ENCODE data around the gene DDAH2. TPM values are rescaled to one million over a fixed set of nuclear protein-coding genes. Genes with fewer than 3 reads are reported as not detected.
A peak's percentile ranks its signal among the peaks of the same experiment; 100 is the strongest.

The DDAH2 gene
- total RNA-seq, 6 donors from 2014 or later: 46.6 to 157 (median 83.7) TPM

DNA sequence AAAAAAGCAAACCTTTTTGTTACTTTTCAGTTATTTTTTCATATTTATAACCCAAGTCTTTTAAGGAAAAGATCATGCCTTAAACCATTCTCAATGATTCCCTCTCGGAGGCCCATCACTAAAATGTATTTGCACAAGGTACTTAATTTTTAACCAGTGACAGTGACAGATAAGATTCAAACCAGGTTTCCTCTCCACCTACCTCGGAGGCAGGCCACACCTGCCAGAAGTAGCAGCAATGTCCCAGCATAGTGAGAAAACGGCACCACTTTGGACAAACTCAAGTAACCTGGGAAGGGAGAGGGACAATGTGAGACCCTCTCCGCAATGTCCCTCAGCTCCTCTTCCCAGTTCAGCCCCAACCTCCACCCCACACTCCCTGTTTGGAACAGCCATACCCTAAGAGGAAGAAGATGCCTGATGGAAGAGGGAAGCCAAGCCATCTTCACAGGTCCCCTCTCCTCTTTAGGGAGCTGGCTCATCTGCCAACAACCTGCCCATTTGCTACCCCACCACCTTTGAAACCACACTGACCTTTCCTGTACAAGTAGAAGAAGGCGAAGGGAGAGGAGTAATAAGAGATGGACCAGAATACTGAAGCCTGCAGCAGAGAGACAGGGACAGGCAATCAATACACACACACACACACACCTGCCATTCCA, 28.2 kb downstream of the DDAH2 start:
- ATAC-seq (ENCODE audit: low FRiP score in 2 of 2): no peak
- TF ChIP-seq POLR2AphosphoS5 (IDR thresholded peaks at IDR 0.05) (no peak), EP300 (IDR thresholded peaks at IDR 0.05) (no peak), POLR2A (IDR thresholded peaks at IDR 0.05) (no peak)
- Histone ChIP-seq H3K36me3 (peaks cover 0 to 43% (median 20%) of the 10 kb centered on the region in 4 donors), H3K4me3 (peak overlapping the region in 1 of 4 donors; percentile 64), H3K9me3 (no peaks in the 10 kb centered on the region), H3K4me1 (peaks cover 21 to 35% (median 23%) of the 10 kb centered on the region in 4 donors), H3K27me3 (no peaks in the 10 kb centered on the region), H3K27ac (peak overlapping the region in 1 of 4 donors; percentile 99)
- WGBS, 2 donors: 76 to 85% methylated on average over 5 of the region's 5 CpGs
- no peak for DNase-seq

DNA sequence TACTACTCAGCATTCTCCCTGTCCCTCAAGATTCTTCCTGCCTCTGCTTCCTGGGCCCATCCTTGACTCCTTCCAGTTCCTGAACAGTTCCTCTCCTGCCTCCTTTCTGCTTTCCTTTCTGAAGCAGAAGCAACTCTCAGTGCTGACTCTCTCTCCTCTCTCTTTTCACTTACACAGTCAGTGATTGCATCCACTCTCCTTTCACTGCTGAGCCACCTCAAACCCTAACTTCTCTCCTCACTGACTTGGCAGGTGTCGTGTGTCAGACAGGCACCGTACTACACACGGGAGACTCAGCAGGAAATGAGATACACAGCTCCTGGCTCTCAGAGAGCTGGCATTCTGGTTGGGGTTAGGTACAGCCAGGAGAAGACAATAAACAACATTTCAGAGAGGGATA, 31.5 kb downstream of the DDAH2 start:
- DNase-seq: no peak
- 43 to 57% methylated on average over 3 of the region's 3 CpGs for WGBS, 2 donors
- no peak for ATAC-seq (ENCODE audit: low FRiP score in 2 of 2)
- H3K36me3 ChIP-seq: peaks cover 9 to 75% (median 48%) of the 10 kb centered on the region in 4 donors
- no peaks in the 10 kb centered on the region for H3K27me3 ChIP-seq
- no peak overlapping the region for H3K4me3 ChIP-seq
- H3K4me1 ChIP-seq: peaks cover 15 to 28% (median 18%) of the 10 kb centered on the region in 4 donors
- H3K9me3 ChIP-seq: no peaks in the 10 kb centered on the region
- TF ChIP-seq POLR2AphosphoS5 (IDR thresholded peaks at IDR 0.05) (no peak), POLR2A (IDR thresholded peaks at IDR 0.05) (no peak), EP300 (IDR thresholded peaks at IDR 0.05) (no peak)
- TF ChIP-seq, protein P1, sequence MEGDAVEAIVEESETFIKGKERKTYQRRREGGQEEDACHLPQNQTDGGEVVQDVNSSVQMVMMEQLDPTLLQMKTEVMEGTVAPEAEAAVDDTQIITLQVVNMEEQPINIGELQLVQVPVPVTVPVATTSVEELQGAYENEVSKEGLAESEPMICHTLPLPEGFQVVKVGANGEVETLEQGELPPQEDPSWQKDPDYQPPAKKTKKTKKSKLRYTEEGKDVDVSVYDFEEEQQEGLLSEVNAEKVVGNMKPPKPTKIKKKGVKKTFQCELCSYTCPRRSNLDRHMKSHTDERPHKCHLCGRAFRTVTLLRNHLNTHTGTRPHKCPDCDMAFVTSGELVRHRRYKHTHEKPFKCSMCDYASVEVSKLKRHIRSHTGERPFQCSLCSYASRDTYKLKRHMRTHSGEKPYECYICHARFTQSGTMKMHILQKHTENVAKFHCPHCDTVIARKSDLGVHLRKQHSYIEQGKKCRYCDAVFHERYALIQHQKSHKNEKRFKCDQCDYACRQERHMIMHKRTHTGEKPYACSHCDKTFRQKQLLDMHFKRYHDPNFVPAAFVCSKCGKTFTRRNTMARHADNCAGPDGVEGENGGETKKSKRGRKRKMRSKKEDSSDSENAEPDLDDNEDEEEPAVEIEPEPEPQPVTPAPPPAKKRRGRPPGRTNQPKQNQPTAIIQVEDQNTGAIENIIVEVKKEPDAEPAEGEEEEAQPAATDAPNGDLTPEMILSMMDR (IDR thresholded peaks at IDR 0.05): no peak
- no peak overlapping the region for H3K27ac ChIP-seq

DNA sequence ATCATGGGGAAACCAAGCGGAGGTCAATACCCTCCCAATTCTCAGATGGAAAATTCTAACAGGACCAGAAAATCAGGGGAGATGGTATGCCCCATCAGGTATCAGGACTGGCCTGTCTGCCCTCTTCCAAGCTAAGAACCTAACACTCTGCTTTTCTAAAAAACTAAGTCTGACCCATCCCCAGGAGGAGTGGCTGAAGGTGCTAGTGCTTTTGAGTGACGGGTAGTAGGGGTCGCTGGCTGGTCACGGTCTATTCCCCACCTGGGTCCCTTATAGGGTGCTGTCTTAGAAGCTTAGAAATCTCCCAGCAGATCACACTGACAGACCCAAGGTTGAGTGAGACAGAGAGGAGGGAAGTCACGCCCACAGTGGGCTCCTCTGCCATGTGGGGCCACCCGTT, 35.6 kb downstream of the DDAH2 start:
- H3K27ac ChIP-seq: no peak overlapping the region
- WGBS, 2 donors: 90 to 92% methylated on average over 6 of the region's 6 CpGs
- H3K36me3 ChIP-seq: peaks cover 21 to 94% (median 75%) of the 10 kb centered on the region in 4 donors

DNA sequence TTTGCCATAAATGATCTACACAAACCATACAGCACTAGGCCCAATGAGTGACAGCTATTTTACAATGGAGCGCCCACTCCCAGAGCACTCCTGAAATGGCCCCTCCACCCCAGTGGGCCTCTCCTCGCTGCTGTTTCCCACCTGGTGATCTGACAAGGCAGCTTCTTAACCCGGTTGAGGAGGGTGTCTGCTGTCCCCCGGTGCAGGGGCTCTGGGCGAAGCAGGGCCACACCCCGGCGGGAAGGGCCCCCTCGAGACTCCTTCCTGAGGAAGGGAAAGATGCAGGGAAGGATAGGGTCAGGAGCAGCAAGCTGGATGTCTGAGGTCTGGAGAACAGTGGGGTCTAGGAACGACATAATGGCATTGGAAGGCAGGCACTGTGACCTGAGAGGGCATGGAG, 36.2 kb downstream of the DDAH2 start:
- H3K4me3 ChIP-seq: no peak overlapping the region
- H3K27me3 ChIP-seq: no peaks in the 10 kb centered on the region
- ATAC-seq (ENCODE audit: low FRiP score in 2 of 2) (no peak), DNase-seq (no peak)
- TF ChIP-seq POLR2A (IDR thresholded peaks at IDR 0.05) (no peak), EP300 (IDR thresholded peaks at IDR 0.05) (no peak), POLR2AphosphoS5 (IDR thresholded peaks at IDR 0.05) (no peak)
- TF ChIP-seq, protein P1 (IDR thresholded peaks at IDR 0.05): no peak
- no peaks in the 10 kb centered on the region for H3K9me3 ChIP-seq
- peaks cover 0 to 1% (median 0%) of the 10 kb centered on the region in 4 donors for H3K4me1 ChIP-seq
- H3K36me3 ChIP-seq: peaks cover 21 to 95% (median 80%) of the 10 kb centered on the region in 4 donors
- 84 to 93% methylated on average over 9 of the region's 9 CpGs for WGBS, 2 donors
- no peak overlapping the region for H3K27ac ChIP-seq

More for the DNA sequence above, 35.6 kb downstream of the DDAH2 start:
- H3K4me1 ChIP-seq: peaks cover 0 to 8% (median 1%) of the 10 kb centered on the region in 4 donors
- H3K27me3 ChIP-seq: no peaks in the 10 kb centered on the region
- DNase-seq: no peak
- TF ChIP-seq POLR2A (IDR thresholded peaks at IDR 0.05) (no peak), POLR2AphosphoS5 (IDR thresholded peaks at IDR 0.05) (no peak), EP300 (IDR thresholded peaks at IDR 0.05) (no peak)
- TF ChIP-seq, protein P1 (IDR thresholded peaks at IDR 0.05): no peak
- ATAC-seq (ENCODE audit: low FRiP score in 2 of 2): no peak
- no peaks in the 10 kb centered on the region for H3K9me3 ChIP-seq
- no peak overlapping the region for H3K4me3 ChIP-seq

DNA sequence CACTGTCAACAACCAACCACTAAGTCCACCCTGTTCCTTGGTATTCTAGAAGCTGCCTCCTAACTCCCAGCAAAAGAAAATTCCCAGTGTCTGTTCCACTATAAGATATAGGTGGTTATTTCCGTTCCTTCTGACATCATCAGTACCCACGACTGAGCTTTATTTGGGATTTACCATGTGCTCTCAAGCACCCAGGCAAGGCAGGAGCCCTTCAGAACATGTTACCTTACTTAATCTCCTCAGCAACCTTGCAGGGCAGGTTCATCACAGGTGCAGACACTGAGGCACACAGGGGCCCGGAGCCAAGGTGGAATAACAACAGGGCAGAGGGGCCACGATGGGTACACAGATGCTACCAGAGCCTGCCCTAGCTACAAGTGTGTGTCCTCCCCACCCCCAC, 36.7 kb downstream of the DDAH2 start:
- H3K9me3 ChIP-seq: no peaks in the 10 kb centered on the region
- 91 to 95% methylated on average over 4 of the region's 4 CpGs for WGBS, 2 donors
- no peak overlapping the region for H3K27ac ChIP-seq
- ATAC-seq (ENCODE audit: low FRiP score in 2 of 2) (no peak), DNase-seq (no peak)
- H3K4me1 ChIP-seq: no peaks in the 10 kb centered on the region
- H3K27me3 ChIP-seq: no peaks in the 10 kb centered on the region
- TF ChIP-seq POLR2AphosphoS5 (IDR thresholded peaks at IDR 0.05): no peak
- no peak for TF ChIP-seq EP300 (IDR thresholded peaks at IDR 0.05)
- TF ChIP-seq POLR2A (IDR thresholded peaks at IDR 0.05): no peak
- TF ChIP-seq, protein P1 (IDR thresholded peaks at IDR 0.05): no peak
- H3K4me3 ChIP-seq: no peak overlapping the region
- H3K36me3 ChIP-seq: peaks cover 21 to 97% (median 84%) of the 10 kb centered on the region in 4 donors
